CD4-positive, alpha-beta T cell treated with Interleukin-10 for 1 hour (primary cell): Measurements from ENCODE around the gene SSTR3.
"Not testable (repeated sequence)": the region's sequence is repeated elsewhere in the genome, so short reads cannot be mapped to it uniquely, and the experiment has no call there.

ENCODE experiments used
- DNase-seq: peaks from one replicate; pipeline ENCODE4 v3.0.0-alpha.2; 2020

Gene SSTR3

DNA sequence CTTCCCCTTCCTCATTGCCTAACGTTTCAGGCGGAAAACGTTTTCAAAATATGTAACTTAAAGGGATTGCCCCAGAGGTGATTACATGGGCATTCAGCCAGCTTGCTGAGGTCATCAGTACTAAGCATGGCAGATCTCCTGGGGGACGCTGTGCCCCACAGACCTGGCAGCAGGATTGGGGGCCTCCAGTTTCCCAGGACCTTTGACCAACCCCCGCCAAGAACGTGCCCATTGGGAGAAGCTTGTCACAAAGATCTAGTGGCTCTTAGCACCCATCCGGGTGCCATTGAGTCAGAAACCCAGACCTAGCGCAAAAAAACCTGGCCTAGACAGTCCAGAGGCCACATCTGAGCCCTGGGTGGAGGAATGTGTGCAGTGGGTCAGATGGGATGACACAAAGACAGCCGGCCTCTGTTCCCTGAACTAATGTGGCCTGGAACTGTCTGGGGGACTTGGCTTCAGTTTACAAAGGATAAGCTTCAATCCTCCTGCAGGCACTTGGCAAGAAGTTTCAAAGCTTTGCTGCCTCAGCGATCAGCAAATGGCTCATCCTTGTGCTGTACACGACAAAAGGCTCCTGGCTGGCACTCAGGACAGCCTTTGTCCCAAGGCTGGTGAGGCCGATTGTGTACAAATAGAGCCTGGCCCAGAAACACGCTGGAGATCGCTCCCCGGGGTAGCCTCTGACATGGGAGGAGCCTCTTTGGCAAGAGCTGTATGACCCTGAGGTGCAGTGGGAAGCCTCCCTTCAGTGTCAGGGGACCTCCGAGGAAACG is 33.7 kb downstream of the SSTR3 start:
- no peak for DNase-seq

DNA sequence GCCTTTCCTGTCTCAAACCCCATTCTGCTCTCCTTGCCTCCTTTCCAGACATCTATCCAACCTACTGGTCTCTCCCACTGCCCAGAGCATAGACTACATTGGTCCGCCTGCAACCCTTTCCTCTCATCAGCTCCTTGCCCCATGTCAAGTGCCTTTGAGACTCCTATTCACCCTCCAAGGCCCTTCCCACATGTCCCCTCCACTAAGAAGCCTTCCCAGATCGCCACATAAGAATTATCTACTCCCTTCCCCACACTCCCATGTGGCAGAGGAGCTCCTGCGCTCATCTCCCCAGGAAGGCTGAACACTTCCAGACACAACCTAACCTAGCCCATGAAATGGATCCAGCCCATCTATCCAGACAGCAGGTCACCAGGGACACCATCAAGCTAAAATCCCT is 34.5 kb downstream of the SSTR3 start:
- DNase-seq: no peak

DNA sequence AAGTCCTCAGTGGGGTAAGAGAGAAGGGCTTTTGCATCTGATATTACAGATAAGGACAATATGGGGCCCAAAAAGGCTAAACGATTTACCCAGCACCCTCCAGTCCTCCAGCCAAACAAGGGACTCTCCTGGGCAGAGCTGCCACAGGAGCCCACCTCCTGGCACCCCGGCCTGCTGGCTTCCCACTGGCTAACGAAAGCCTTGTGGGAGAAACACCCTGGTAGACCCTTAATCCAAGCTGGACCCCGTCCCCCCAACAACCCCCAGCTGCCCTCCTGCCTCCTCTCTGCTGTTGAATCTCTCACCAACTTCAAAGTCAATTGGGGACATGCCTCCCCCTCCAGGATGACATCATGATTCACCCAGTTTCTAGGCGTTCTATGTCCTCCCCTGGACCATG is 35.1 kb downstream of the SSTR3 start:
- no peak for DNase-seq

DNA sequence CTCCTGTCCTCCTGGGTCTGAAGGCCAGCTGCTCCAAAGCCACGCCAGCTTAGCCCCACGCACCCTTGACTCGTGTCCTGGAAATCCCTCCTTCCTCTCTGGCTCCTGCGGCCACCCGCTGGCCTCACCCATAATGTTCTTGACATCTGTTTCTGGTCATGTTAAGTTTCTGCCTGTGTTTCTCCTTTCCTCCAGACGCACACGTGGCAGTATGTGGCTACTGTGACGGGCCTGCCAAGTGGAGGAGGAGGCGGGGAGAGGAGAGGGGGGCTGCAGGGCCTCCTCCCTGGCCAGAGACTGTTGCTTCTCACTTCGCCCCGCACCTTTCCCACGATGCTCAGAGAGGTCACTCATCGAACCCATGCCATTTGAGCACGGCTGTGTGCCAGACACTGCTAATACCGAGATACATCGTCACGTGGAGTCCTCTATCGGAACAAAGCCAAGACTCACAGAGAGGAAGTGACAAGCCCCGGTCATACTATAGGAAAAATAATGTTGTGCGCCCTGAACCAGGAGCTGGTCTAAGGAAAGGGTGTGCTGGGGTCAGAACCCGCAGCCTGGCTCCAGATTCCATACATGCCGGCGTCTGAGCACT is 35.7 kb downstream of the SSTR3 start:
- no peak for DNase-seq

DNA sequence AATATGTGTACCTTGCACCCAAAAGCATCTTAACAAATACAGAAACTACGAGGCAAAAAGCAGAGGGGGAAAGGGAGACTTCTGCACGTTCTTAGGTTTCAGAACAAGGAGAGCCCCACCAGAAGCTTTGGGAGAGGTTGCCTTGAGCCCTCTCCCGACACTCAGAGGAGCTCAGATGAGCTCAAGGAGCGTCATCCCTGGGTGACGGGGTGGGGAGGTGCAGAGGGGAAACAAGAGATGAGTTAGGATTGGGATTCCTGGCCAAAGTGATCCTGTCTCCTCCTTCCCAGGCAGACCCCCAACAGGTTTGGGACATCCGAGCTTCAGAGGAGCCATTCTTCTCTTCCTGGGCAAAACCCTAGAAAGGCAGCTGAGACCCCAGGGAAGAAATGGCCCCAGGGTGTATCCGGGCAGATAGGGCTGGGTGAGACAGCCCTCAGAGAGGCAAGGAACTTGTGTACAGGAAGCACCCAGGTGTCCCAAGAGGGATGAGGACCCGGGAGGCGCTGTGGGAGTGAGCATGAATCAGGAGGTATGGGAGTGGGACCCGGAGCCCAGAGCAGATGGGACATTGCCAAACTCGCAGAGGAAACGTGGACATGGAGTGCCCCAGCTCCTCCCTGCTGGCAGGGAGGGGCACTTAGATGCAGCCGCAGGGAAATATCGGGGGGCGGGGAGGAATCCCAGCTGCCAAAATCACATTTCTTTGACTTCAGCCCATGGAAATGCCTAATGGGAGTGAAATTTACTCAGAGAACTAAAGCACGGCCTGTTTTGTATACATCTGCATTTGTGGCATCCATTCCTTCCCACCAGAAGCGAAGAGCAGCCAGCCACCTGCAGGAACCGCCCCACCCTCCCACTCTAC is 36.6 kb downstream of the SSTR3 start:
- DNase-seq: no peak

DNA sequence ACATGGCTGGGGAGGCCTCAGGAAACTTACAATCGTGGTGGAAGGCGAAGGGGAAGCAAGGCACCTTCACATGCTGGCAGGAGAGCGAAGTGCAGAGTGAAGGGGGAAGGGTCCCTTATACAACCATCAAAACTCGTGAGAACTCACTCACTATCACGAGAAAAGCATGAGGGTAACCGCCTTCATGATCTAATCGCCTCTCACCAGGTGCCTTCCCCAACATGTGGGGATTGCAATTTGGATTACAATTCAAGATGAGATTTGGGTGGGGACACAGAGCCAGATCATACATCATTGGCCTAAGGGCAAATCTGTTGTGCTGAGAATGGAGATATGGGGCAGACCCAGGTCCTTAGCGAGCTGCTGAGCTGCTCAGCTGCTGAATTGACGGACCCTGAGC is 37.3 kb downstream of the SSTR3 start:
- no peak for DNase-seq

DNA sequence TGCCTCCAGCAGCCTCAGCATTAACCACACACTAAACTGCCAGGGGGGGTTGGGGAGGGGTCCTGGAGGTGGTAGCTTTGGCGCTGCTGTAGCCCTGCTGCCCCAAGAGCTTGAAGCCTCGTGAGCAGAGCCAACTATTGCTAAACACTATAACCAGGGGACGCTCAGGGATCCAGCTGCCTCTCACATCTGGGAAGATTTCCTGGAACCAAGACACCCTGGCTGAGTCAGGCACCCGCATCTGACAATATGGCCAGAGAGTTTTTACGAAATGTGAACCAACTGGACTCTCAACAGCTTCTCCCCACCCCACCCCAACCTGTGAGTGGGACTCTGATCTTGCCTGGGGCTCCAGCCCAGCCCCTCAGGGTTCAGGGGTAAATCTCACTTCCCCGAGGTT is 38.6 kb downstream of the SSTR3 start:
- no peak for DNase-seq

DNA sequence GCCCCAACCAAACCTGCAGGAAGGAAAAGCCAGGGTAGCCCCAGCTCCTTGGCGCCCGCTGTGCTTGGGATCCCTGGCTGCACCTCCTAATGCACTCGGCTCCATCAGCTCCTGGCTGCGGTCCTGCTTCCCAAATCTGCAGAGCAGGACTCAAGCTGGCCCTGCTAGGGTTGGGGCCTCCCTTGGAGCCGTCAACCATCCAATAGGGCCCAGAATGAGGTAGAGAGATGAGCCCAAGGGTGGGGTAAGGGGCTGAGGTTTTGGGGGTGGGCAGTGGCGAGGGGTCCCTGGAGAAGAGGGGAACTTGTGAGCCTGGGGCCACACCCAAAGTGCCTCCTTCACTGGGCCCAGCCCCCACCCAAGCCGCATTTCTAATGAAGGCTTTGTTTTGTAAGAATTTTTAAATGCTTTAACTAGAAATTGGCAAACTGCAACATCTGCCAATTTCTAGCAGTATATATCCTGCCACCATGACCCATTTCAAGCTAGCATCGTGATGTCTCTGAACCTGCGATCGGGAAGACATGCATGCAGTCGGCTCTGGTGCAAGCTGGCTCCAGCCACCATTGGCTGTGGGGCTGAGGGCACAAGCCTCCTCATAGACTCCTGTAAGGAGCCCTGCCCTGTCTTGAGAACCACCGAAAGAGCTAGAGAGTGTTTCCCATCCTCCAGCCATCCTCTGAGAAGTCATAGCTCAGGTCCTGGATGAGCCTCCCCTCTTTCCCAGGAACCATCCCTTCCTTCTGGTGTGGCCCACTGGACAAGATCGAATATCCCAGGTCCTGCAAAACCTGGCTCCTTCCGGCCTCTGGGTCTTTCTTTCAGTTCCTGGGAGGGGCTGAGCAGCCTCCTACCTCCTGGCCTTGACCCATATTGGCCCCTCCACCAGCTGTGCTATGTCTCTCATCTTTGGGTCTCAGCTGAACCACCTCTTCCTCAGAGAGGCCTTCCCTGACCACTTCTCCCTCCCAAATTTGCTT is 39.7 kb downstream of the SSTR3 start:
- no peak for DNase-seq

DNA sequence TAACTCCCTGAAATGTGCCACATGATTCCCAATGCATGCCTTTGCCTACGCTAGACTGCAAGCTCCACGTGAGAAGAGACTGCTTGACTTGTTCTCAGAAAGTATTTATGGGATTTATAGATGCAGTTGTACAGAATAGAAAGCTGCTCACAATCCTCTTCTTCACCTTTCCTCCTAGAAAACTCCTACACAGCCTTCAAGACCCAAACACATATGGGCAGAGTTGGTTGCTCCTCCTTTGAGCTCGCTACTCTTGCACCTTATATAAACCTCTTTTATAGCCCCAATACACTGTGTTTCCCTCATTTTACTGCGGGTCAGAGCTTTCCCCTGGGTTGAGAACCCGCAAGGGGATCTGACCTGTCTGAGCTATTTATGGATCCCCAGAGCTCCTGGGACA is 40.6 kb downstream of the SSTR3 start:
- no peak for DNase-seq

DNA sequence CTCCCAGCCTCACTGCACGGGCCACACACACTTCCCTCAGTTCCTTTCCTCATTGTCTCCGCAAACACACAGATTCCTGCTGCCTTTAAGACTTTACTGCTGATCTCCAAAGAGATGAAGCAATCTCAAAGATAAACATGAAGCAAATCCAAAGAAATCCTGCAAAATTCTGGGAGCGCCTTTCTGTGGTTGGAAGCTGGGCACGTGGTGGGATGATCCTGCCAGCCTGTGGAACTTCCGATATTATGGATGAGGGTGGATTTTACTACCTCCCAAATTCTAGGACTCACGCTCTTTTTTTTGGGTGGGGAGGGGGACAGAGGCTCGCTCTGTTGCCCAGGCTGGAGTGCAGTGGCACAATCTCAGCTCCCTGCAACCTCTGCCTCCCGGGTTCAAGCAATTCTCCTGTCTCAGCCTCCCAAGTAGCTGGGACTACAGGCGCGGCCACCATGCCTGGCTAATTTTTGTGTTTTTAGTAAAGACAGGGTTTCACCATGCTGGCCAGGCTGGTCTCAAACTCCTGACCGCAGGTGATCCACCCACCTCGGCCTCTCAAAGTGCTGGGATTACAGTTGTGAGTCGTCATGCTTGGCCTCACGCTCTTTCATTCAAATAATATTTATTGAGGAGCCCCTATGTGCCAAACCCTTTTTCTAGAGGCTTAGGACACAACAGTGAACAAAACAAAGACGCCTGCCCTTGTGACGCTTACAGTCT is 41.4 kb downstream of the SSTR3 start:
- DNase-seq: not testable (repeated sequence)

DNA sequence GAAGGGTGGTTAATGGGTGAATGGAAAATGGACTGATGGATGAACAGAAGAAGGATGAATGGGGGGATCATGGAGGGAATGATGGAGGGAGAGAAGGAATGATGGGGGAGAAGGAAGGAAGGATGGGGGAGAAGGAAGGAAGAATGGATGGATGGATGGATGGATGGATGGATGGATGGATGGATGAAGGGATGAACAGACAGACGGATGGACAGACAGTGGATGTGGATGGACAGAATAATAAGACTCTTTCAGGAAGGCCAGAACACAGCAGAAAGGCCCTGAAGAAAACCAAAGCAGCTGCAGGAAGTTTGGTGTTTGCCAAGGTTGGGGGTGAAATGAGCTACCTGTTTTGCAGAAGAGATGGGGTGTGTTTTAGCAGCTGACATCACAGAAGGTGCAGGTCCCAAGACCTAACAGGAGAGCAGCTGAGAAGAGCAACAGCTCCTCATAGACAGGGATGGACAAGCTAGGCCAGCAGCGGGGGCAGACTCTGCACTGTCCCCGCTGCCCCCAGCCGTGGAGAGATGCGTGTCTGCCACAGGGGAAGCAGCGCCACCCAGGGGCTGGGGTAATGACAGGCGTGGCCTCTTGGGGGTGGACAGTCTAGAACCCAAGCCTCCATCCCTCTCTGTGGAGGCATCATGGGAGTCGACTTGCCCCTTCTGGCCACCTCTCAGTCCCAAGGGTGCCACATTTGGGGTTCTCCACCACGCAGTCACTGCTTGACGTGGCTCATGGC is 42.2 kb downstream of the SSTR3 start:
- DNase-seq: no peak

DNA sequence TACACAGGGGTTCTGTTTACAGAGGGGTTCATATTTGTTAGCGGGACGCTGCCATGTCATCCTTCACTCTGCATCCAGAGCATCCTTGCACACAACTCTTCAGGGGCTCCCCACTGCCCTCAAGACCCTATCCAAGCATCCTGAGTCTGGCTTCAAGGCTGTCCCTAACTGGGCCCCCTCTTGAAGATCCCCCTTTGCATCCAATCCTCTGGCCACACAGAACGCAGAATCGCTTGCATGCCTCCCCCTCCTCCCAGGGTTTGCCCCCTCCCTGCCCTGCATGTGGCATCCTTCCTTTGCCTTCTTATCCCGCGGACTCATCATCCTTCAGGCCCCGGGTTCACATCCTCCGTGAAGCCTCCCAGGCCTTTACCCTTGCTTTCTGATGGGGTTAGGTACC is 42.9 kb downstream of the SSTR3 start:
- no peak for DNase-seq

DNA sequence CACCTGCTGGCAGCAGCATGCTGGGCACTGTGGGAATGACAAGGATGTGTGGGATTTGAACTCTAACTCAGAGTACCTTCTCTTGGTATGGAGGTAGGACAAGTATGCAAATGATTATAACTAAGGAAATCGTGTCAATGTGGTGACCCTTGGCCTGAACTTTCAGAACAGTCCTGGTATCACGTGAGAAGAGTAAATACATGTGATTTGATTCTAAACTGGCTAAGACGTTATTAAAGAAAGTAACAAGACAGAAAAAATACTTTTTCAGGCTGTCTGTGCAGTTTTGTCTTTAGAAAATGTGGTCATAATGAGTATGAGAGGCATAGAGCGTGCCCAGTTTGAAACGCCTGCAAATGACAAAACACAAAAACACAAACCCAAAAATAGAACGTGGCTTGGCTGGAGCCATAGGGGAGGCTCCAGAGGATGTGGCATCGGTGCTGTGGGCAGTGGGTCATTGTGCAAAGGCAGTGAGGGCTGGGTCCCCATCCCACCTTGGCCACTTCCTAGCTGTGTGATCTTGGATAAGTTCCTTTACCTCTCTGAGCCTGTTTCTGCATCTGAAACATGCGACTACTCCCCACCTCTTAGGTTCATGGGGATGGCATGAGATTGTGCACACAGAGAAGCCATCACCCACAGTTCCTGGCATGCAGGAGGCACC is 44.2 kb downstream of the SSTR3 start:
- DNase-seq: no peak

DNA sequence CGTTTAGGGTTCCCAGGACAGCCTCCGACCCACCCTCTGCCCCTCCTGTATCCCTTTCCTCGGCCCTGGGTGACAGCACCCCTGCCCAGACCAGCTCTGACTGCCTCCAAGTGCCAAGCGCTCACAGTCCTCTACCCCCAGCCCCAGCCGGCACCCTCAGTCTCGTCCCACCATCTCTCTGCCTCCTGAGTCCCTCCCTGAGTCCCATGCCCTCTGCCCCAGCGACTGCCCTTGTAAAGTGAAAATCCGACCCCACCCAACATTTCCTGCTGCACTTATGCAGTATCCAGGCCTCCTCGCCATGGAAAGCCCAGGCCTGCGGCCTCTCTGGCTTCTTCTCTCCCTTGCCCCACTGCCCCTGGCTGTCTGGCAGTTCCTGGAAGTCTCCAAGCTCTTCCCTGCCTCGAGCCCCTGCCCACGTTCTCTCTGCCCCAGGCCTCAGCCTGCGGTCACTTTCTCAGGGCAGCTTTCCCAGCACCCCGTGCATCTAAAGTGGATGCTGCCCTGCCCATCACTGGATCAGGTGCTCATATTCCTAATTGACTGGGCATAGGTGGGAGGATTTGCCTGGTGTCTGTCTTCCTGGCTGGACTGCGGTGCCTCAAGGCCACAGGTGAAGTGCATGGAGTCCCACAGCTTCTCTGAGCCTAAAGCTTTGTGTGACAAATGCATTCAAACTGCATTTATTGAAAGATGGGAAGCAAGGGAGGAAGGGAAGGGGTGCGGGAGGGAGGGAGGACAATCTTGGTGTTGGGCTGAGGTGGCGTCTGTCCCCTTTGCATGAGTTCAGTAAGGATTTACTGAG is 44.9 kb downstream of the SSTR3 start:
- DNase-seq: no peak

DNA sequence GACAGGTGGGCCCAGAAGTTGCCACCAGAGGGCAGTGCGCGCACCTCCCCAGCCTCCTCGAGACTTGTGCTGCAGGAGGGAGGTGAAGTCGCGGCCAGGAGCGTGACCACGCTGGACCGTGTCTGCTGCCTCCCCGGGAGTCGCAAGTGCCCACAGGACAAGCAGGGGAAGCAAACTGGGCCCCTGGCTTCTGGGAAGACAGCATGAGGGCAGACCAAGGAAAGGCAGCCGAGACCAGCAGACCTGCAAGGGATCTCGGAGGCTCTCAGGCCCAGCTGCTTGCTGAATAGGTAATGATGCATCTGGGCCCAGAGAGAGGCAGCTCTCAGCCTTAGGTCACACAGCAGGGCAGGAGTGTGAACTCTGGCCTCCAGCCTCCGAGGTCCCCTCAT is 45.6 kb downstream of the SSTR3 start:
- peak; percentile 87 for DNase-seq

DNA sequence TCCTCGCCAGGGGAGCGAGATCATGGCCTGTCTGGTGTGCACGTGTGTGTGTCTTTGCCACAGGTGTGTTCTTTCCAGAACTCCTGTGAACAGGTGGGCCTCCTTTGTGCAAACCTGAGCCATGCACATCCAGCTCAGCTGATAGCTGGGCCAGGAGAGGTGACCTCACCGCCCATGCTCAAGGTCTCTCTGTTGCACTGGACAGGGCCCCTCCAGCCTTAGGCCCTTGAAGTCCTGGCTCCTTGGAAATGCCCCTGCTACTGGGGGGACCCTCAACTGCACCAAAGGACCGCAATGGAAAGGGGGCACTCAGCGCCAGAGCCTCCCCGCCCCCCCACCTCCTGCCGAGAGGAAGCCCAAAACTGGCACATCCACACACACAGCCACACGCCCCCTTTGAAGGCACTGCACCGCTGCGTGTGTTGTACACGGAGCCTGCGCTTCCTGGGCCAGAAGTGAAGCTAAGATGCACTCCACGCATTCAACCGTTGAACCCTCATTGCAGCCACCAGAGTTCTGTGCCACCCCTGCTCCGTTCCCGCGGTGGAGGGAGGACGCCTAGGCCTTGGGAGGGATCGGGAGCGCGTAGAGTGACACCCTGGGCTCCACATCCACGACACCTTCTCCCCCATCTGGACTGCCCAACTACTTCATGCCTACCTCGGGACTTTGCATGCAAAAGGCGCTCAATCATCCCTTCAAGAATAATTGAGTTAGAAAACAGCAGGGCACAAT is 46.2 kb downstream of the SSTR3 start:
- DNase-seq: peak; percentile 37

DNA sequence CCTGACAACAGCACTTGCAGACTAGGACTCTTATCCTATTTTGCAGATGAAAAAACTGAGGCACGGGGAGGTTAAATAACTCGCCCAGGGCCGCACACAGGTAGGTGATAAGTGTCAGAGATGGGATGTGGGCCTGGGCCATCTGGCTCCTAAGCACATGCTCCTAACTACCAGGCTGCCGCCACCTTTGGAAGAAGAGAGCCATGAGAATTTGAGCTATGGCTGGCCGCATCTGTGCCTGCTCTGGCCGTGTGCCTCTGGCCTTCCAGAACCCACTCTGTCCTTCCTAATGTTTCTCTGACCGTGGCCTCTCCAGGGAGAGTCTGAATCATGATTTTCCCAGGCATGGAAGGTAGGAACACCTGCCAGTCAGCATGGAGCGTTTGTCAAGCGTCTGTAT is 47.2 kb downstream of the SSTR3 start:
- DNase-seq: no peak

DNA sequence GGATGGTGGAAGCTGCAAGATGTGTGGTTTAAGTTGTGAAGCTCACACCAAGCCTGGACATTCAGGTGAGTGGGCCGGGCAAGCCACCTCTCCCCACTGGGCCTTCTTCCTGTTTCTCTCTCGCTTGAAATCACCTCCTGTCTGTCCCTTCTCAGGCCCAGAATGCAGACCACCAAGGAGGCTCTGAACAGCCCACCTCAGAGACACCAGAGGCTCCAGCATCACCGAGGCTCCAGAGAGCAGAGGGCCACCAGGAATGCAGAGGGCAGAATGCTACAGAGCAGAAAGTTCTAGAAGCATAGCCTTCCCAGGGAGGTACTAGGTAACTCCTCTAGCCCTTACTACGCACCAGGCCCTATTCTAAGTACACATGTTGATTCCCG is 47.8 kb downstream of the SSTR3 start:
- DNase-seq: no peak
